OCI-LY7 (cell line): Measurements from ENCODE around the gene UBE2H. TPM values are rescaled to one million over a fixed set of nuclear protein-coding genes. Genes with fewer than 3 reads are reported as not detected.
"Not testable (repeated sequence)": the region's sequence is repeated elsewhere in the genome, so short reads cannot be mapped to it uniquely, and the experiment has no call there.

Source experiments
- BruUV-seq: library from RNA; stranded (reverse); fragments of 400-500 nt; replicated peaks from 2 replicates; lab custom pipeline; 2021; lab: Mats Ljungman, UMichigan
- CTCF ChIA-PET: fragments of 300-600 bp; sonication (Branson Sonifier 250); formaldehyde crosslinking; loops from one replicate; lab custom pipeline; 2022; ENCODE audit warnings: antibody characterized with exemption; ENCODE audit not compliant: unreplicated experiment; lab: Charles Lee
- POLR2A ChIA-PET: fragments of 300-600 bp; sonication (Branson Sonifier 250); formaldehyde crosslinking; loops from one replicate; lab custom pipeline; 2022; ENCODE audit warnings: antibody characterized with exemption; lab: Charles Lee
- DNase-seq: peaks from one replicate; pipeline ENCODE4 v3.0.0-alpha.2; 2015; ENCODE audit warnings: low spot score
- H2AFZ ChIP-seq: fragments of 200-600 bp; sonication (generic), shearing (Covaris generic); 2 replicates; pipeline ENCODE4 v1.6.1; 2014; ENCODE audit warnings: mild to moderate bottlenecking, antibody characterized with exemption, low read length, moderate library complexity
- H3K27ac ChIP-seq: fragments of 200-600 bp; sonication (generic); 2 replicates; pipeline ENCODE4 v1.5.1; 2014; ENCODE audit warnings: mixed run types, low read depth, mild to moderate bottlenecking, moderate library complexity, low read length, inconsistent platforms; ENCODE audit not compliant: poor library complexity, severe bottlenecking
- H3K36me3 ChIP-seq: fragments of 200-600 bp; sonication (generic); 2 replicates; pipeline ENCODE4 v1.6.1; 2014; ENCODE audit warnings: mild to moderate bottlenecking, antibody characterized with exemption, low read length, moderate library complexity, mixed read lengths; ENCODE audit not compliant: insufficient read depth
- H3K4me1 ChIP-seq: fragments of 200-600 bp; sonication (generic); 2 replicates; pipeline ENCODE4 v1.5.1; 2014; ENCODE audit warnings: mild to moderate bottlenecking, low read length; ENCODE audit not compliant: insufficient read depth, poor library complexity, severe bottlenecking
- H3K4me2 ChIP-seq: fragments of 200-600 bp; sonication (generic); 2 replicates; pipeline ENCODE4 v1.6.1; 2014; ENCODE audit warnings: mild to moderate bottlenecking, low read length
- H3K4me3 ChIP-seq: fragments of 200-600 bp; sonication (generic); 2 replicates; pipeline ENCODE4 v1.5.1; 2014; ENCODE audit warnings: mild to moderate bottlenecking, low read depth, low read length; ENCODE audit not compliant: poor library complexity, severe bottlenecking
- H3K79me2 ChIP-seq: fragments of 200-600 bp; sonication (generic); 2 replicates; pipeline ENCODE4 v1.6.1; 2016; ENCODE audit warnings: low read depth, mild to moderate bottlenecking, low read length, moderate library complexity, mixed read lengths; ENCODE audit not compliant: insufficient read depth
- H3K9me2 ChIP-seq: fragments of 200-600 bp; sonication (generic); 2 replicates; pipeline ENCODE4 v1.6.1; 2016; ENCODE audit warnings: mild to moderate bottlenecking, low read length, mixed read lengths; ENCODE audit not compliant: insufficient read depth
- H3K9me3 ChIP-seq: fragments of 200-600 bp; sonication (generic); 2 replicates; pipeline ENCODE4 v1.6.1; 2014; ENCODE audit warnings: mild to moderate bottlenecking, mixed run types, low read length, mixed read lengths
- H4K20me1 ChIP-seq: fragments of 200-600 bp; sonication (generic); 2 replicates; pipeline ENCODE4 v1.6.1; 2014; ENCODE audit warnings: mild to moderate bottlenecking, antibody characterized with exemption, low read length, moderate library complexity, mixed read lengths; ENCODE audit not compliant: insufficient read depth
- CTCF ChIP-seq: fragments of 200-600 bp; sonication (generic); conservative IDR thresholded peaks from 2 replicates; pipeline ENCODE4 v1.5.1; 2014; ENCODE audit warnings: mild to moderate bottlenecking, antibody characterized with exemption, low read length, moderate library complexity, mixed read lengths
- EZH2phosphoT487 ChIP-seq: fragments of 200-600 bp; sonication (generic); IDR thresholded peaks from 2 replicates; pipeline ENCODE4 v1.6.1; 2018; ENCODE audit warnings: low read depth, borderline replicate concordance, mild to moderate bottlenecking, mixed run types, antibody characterized with exemption, low read length, moderate library complexity, mixed read lengths
- intact Hi-C: fragments of 100-400 bp; cut with micrococcal nuclease; formaldehyde crosslinking; loops from one replicate; pipeline ENCODE4 v1.10.0; 2022; ENCODE audit not compliant: unreplicated experiment
- total RNA-seq, 2 experiments: library from RNA; depleted of rRNA in 1 of 2; stranded (reverse); fragments of >200 nt in 1 of 2; shearing (Covaris generic) in 1 of 2; gene quantifications; 2 replicates each; pipeline ENCODE4 v1.2.3, GENCODE V29; 2014 to 2022

The UBE2H gene
- total RNA-seq, 2 experiments from 2014 or later: 12.7 to 35.3 TPM

DNA sequence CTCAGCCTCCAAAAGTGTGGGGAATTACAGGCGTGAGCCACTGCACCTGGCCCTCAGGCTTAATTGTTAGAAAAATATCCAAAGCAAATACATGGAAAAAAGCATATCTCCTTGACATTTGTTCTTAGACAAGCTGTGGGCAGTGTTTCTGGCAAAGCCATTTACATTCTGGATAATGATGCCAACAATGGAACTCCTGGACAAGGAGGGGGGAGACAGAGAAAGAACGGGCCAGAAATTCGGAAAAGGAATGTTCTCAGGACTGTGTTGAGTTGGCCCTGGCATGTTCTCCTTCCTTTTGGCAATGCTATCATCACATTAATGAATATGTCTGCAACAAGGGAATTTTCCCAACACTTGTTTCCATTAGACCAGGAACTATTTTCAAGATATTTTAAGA is 88.7 kb downstream of the UBE2H start:
- Histone ChIP-seq H3K9me2 (no peaks in the 10 kb centered on the region), H3K36me3 (no peaks in the 10 kb centered on the region), H3K27ac (no peak overlapping the region), H3K4me2 (no peak overlapping the region), H3K4me3 (no peak overlapping the region), H3K9me3 (no peaks in the 10 kb centered on the region), H2AFZ (no peak overlapping the region), H4K20me1 (0 out of 2 replicates have a peak, but pooled peaks cover 3% of the 10 kb centered on the region), H3K4me1 (peaks cover 4% of the 10 kb centered on the region), H3K79me2 (no peaks in the 10 kb centered on the region)
- CTCF ChIA-PET: no interaction called here
- intact Hi-C loops: no loop called here
- POLR2A ChIA-PET: interaction anchor here (0.6 to 0.7 kb wide), 2 partner anchors 15 to 1992 kb away, joined by 3 to 5 read pairs; no protein-coding TSS in a partner anchor
- no peak for DNase-seq
- BruUV-seq: no TSS peak
- TF ChIP-seq EZH2phosphoT487 (no peak), CTCF (no peak)

DNA sequence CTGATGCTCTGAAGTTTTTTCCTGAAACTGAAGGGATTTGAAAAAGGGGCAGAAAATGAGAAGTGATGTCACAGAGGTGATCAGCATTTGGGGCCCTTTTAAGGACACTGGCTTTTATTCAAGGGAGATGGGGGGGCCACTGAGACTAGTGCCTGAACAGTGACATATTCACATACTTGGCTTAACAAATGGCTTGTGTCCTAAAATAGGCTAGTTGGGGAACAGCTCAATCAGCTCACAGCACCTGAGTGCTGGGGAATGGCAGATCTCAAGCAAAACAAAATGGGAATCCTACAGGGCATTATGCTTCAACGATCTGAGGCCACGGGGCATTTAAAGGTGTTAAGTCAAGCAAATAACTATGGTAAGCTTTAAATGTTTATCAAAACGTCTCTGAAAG is 90.1 kb downstream of the UBE2H start:
- intact Hi-C loops: no loop called here
- Histone ChIP-seq H3K9me2 (no peaks in the 10 kb centered on the region), H4K20me1 (0 out of 2 replicates have a peak, but pooled peaks cover 8% of the 10 kb centered on the region), H3K9me3 (no peaks in the 10 kb centered on the region), H3K4me1 (peaks cover 4% of the 10 kb centered on the region), H3K27ac (no peak overlapping the region), H3K4me3 (no peak overlapping the region), H3K4me2 (no peak overlapping the region), H3K36me3 (no peaks in the 10 kb centered on the region), H3K79me2 (no peaks in the 10 kb centered on the region), H2AFZ (no peak overlapping the region)
- no peak for DNase-seq
- ChIA-PET CTCF (no interaction called here), POLR2A (interaction anchor here (0.6 to 0.8 kb wide), 3 partner anchors 12 to 1079 kb away, joined by 3 read pairs; no protein-coding TSS in a partner anchor)
- BruUV-seq: no TSS peak
- TF ChIP-seq EZH2phosphoT487 (no peak), CTCF (no peak)

GRCh38 chr7:129860784-129861183 is 92.0 kb downstream of the UBE2H start:
- H3K79me2 ChIP-seq, DNase-seq, BruUV-seq, H3K4me2 ChIP-seq, H4K20me1 ChIP-seq, H3K9me2 ChIP-seq, CTCF ChIA-PET, H3K4me1 ChIP-seq, H3K36me3 ChIP-seq, H3K4me3 ChIP-seq, H3K27ac ChIP-seq, H3K9me3 ChIP-seq, intact Hi-C loops, H2AFZ ChIP-seq: not testable (repeated sequence)
- POLR2A ChIA-PET: interaction anchor here (0.6 to 1.3 kb wide), 2 partner anchors 9 to 68 kb away, joined by 3 to 4 read pairs; no protein-coding TSS in a partner anchor
